HG03025 (cell line): Measurements from ENCODE around the gene C6orf52.
"Not testable (repeated sequence)": the region's sequence is repeated elsewhere in the genome, so short reads cannot be mapped to it uniquely, and the experiment has no call there.

Source experiments
- ATAC-seq: cut with Tn5 transposase; IDR thresholded peaks from one replicate; pipeline ENCODE4 v1.9.1; 2021; ENCODE audit warnings: mild to moderate bottlenecking, moderate library complexity; ENCODE audit not compliant: unreplicated experiment, low FRiP score

The C6orf52 gene

DNA sequence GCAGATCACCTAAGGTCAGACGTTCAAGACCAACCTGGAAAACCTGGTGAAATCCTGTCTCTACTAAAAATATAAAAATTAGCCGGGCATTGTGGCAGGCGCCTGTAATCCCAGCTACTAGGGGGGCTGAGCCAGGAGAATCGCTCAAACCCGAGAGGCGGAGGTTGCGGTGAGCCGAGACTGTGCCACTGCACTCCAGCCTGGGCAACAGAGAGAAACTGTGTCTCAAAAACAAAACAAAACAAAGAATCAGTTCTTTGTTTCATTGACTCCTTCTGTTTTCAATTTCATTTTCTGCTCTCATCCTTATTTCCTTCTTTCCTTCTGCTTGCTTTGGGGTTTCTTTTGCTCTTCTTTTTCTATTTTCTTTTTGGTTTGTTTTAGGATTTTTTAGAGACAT is 19.5 kb upstream of the C6orf52 start:
- ATAC-seq = no peak

DNA sequence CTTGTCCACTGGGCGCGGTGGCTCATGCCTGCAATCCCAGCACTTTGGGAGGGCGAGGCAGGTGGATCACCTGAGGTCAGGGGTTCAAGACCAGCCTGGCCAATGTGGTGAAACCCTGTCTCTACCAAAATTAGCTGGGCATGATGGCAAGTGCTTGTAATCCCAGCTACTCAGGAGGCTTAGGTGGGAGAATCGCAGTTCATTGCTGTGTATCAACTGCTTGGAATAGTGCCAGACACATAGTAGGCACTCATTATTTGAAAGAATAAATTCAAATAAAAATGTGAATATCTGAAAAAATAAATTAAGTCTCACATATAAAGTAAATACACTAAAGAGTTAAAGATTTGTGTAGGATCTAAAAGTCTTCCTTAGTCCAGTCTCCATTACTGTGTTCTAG is 2.2 kb upstream of the C6orf52 start:
- no peak for ATAC-seq

DNA sequence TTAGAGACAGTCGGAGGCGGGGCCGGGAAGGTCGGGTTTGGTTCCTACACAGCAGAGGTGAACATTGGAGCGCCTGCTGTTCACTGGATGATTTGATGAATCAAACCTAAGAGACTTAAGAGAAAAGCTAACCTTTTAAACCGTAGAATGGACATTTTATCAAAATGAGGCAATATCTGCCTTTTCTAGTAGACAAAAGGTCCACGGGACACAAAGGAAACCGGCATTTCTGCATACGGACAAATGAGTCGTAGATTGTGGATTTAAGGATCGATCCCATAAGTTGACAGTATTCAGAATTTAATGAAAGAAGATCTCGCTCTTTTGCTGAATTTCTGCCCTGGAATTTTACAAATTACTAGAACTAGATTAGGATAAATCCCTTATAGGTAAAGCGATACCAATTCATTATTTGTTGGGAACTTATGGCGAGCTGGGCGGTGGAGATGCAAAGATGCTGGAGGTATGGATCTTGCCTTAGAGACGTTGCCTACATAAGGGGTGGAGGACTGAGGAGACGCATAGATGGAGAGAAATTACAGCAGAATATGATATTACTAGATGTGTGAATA is 756 bp upstream of the C6orf52 start:
- ATAC-seq = no peak

DNA sequence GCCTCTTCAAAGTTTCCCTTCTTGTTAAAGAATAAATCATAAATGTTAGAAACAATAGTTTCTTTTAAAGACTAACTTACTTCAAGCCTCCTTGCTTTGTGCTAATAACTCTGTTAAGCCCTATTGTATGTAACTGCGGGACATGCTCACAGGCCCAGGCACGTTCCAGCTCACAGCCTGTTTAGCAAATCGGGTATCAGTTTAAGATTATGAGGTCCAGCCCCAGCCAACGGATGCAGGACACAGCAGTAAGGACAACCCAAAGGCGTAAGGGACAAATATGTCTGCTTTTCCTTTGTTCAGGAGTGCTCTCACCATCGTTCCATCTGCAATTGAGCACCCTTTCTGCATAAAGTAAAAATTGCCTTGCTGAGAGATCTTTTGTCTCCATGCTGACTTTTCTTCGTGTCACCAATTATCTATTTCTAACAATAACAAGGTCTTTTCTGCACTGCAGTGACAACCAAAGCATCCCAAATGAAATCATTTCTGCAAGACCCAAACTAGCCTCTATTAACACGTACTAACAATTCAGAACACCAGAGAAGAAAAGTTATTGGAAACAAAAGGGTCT is 1.4 kb downstream of the C6orf52 start:
- no peak for ATAC-seq

- ATAC-seq = no peak
Measured at GRCh38 chr6:10690651-10691445, 3.6 kb downstream of the C6orf52 start.

DNA sequence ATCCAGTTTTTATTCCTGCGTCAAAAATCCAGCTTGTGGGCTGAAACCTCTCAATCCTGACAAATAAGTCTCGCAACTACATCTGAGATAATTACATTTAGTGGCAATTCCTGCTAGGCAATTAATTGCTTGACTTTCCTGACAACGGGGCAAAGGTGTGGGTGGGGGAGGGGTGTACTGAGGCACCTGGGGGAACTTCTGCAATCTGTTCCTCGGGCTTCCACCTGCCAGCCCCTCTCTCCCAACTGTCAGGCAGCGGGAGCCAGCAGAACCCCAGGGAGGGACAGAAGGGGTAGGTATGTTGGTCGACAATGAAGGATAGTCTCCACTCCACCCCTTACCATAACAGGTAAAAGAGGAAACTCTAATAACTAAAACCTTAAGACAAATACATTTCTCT is 6.8 kb downstream of the C6orf52 start:
- no peak for ATAC-seq

DNA sequence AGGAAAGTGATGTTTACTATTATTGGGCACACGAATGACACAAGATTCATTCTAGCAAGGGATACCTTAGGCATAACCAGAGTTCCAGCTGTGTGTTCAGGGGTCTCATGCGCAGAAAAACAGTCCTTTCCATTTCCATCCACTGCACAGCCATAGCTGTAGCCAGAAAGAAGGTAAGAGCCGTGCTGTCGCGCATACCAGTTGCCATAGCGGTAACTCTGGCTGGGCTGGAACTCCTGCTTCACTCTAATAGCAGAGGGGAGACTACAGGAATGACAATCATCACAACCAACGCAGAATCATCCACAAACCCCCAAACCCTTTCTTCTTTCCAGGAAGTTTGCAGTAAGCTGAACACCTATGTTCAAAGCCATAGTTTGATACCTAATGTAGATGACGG is 7.5 kb downstream of the C6orf52 start:
- ATAC-seq = no peak

GRCh38 chr6:10685092-10685915 is 9.1 kb downstream of the C6orf52 start:
- ATAC-seq = no peak

- no peak for ATAC-seq
Measured at GRCh38 chr6:10684618-10685017, 9.8 kb downstream of the C6orf52 start.

GRCh38 chr6:10682355-10682988 is 11.9 kb downstream of the C6orf52 start:
- no peak for ATAC-seq

GRCh38 chr6:10681795-10682194 is 12.6 kb downstream of the C6orf52 start:
- ATAC-seq = no peak

GRCh38 chr6:10678456-10678855 is 16.0 kb downstream of the C6orf52 start:
- ATAC-seq = no peak

DNA sequence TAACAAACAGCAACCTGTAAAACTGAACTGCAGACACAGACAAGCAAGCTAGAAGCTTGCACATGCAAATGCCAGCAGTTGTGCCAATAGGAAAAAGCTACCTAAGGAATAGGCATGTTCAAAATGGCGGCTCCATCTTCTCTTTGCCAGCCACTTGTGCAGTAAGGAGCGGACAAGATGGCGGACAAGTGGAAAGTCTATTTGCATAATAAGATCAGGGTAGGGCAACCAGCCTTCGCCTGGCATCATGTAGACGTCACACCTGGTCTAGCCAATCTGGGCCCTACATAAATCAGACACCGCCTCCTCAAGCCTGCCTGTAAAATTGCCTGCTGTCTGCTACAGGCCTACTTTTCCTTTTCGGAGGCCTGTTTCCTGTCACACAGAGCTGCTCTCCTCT is 18.0 kb downstream of the C6orf52 start:
- no peak for ATAC-seq

- ATAC-seq = no peak
Measured at GRCh38 chr6:10668126-10668917, 26.1 kb downstream of the C6orf52 start.

- not testable (repeated sequence) for ATAC-seq
Measured at GRCh38 chr6:10665595-10665994, 28.8 kb downstream of the C6orf52 start.

GRCh38 chr6:10662742-10663141 is 31.7 kb downstream of the C6orf52 start:
- ATAC-seq = no peak

- no peak for ATAC-seq
Measured at GRCh38 chr6:10662207-10662606, 32.2 kb downstream of the C6orf52 start.

DNA sequence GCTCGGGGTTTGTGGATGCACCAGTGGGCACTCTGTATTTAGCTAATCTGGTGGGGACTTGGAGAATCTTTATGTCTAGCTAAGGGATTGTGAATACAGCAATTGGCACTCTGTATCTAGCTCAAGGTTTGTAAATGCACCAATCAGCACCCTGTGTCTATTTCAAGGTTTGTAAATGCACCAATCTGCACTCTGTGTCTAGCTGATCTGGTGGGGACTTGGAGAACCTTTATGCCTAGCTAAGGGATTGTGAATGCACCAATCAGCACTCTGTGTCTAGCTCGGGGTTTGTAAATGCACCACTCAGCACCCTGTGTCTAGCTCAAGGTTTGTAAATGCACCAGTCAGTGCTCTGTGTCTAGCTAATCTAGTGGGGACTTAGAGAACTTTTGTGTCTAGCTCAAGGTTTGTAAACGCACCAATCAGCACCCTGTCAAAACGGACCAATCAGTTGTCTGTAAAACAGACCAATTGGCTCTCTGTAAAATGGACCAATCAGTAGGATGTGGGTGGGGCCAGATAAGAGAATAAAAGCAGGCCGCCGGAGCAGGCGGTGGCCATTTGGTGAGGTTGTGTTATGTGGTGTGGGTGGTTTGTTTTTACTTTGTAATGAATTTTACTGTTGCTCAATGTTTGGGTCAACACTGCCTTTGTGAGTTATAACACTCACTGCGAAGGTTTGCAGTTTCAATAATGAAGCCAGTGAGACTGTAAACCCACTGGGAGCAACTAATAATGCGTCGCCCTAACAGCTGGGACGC is 33.8 kb downstream of the C6orf52 start:
- not testable (repeated sequence) for ATAC-seq

GRCh38 chr6:10659699-10660348 is 34.6 kb downstream of the C6orf52 start:
- no peak for ATAC-seq
